ENCODE measurements around the gene IL1RAPL1.

Gene IL1RAPL1

DNA sequence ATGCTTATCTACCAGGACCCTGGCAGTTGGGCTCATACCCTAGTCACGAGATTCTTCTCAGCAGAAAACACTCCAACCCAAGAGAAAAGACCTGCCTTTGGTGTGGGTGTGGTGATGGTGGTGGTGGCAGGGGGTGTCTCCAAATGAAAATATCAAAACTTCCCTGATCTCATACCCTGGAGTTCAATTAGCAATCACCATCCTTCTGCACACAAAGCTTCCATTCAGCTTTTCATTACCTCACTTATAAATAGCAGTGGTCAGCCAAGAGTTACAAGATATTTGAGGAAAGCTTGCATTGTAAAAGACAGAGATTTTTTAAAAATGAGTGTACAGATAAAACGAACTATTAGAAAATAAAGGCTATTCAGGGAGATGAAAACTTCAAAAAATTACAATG lies 1047.3 kb downstream of the IL1RAPL1 start:
- no peak for TF ChIP-seq CTCF (IDR thresholded peaks at IDR 0.05)

- no peak for TF ChIP-seq CTCF (IDR thresholded peaks at IDR 0.05)
Observed at GRCh38 chrX:29636331-29636730, 1049.1 kb downstream of the IL1RAPL1 start.

GRCh38 chrX:29640106-29640505 lies 1052.9 kb downstream of the IL1RAPL1 start:
- TF ChIP-seq CTCF (IDR thresholded peaks at IDR 0.05), result no peak

GRCh38 chrX:29641461-29641860 lies 1054.2 kb downstream of the IL1RAPL1 start:
- no peak for TF ChIP-seq CTCF (IDR thresholded peaks at IDR 0.05)

GRCh38 chrX:29643181-29643580 lies 1055.9 kb downstream of the IL1RAPL1 start:
- no peak for TF ChIP-seq CTCF (IDR thresholded peaks at IDR 0.05)

GRCh38 chrX:29648161-29648560 lies 1060.9 kb downstream of the IL1RAPL1 start:
- no peak for TF ChIP-seq CTCF (IDR thresholded peaks at IDR 0.05)

DNA sequence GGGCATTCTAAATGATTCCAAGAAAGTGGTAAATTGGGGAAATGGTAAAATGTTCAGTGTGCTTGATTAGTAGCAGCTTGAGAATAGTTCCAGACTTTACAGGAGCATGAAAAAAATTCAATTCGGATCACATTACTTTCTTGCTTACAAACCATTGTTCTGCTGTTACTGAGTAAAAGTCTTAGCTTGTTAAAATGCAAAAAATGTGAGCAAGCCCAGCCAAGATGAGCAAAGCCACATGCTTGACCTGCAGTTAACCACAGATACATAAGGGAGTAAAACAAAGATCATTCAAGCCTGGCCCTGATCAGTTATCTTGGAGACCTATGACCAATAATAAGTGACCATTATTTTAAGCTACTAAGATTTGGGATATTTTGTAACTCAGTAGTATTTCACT lies 1065.2 kb downstream of the IL1RAPL1 start:
- no peak for TF ChIP-seq CTCF (IDR thresholded peaks at IDR 0.05)

DNA sequence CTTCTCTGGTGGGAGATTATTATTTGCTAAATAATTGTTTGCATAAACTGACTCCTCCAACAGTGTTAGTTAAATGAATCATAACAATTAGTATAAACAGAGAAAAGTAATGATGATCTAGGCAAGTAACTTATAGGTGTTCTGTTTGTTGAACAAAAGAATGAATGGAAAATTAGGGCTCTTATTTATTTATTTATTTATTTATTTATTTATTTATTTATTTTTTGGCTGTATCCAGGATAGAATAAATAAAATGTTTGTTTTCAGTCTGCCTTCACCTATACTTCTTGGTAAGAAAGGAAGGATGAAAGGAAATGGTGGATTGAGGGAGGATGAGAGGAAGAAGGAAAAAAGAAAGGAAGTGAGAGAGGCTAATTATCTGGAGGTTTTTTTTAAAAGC lies 1066.5 kb downstream of the IL1RAPL1 start:
- TF ChIP-seq CTCF (IDR thresholded peaks at IDR 0.05), result no peak

Data from LNCAP (cell line).